Stimulated activated naive CD4-positive, alpha-beta T cell treated with Interleukin-2 at 50 U/mL for 16 hours (primary cell): ENCODE measurements around the gene GPR42.
"Not testable (repeated sequence)": the region's sequence is repeated elsewhere in the genome, so short reads cannot be mapped to it uniquely, and the experiment has no call there.

ENCODE experiments used
- DNase-seq: peaks from one replicate; lab custom pipeline; 2025; lab: John Stamatoyannopoulos, UW

GPR42 gene

GRCh38 chr19:35363711-35364425, 7.0 kb upstream of the GPR42 start:
- no peak for DNase-seq

DNA sequence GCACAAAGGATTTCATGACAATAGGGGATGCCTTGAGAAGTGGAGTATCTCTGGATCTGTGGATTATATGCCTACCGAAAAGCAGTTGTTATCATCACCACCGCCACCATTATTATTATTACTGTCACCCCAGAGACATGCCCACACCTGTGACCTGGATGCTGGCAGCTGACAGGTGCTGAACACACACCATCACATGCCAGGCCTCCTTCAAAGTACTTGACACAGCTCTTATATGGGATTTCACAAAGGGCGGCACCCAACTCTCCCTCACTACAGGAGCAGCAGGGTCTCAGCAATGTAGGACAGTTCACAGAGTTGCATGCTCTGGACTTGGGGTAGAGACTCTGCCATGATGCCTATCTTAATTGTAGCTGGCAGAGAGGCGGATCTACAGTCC, 5.6 kb upstream of the GPR42 start:
- no peak for DNase-seq

DNA sequence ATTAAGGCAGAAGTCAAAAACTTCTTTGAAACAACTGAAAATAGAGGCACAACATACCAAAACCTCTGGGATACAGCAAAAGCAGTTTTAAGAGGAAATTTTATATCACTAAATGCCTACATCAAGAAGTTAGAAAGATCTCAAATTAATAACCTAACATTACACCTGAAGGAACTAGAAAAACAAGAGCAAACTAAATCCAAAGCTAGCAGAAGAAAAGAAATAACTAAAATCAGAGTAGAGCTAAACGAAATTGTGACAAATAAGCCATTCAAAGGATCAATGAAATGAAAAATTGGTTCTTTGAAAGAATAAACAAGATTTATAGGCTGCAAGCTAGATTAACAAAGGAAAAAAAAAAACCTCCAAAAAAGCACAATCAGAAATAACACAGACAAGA, 2.5 kb upstream of the GPR42 start:
- DNase-seq, result no peak

DNA sequence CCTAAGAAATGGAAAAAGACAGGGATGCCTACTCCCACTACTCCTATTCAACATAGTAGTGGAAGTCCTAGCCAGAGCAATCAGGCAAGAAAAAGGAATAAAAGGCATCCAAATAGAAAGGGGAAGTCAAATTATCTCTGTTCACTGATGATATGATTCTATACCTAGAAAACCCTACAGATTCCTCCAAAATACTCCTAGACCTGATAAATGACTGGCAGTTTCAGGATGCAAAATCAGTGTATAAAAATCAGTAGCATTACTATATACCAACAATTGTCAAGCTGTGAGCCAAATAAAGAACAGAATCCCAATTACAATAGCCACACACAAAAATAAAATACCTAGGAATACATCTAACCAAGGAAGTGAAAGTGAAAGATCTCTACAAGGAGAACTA, 1.3 kb upstream of the GPR42 start:
- DNase-seq, result no peak

DNA sequence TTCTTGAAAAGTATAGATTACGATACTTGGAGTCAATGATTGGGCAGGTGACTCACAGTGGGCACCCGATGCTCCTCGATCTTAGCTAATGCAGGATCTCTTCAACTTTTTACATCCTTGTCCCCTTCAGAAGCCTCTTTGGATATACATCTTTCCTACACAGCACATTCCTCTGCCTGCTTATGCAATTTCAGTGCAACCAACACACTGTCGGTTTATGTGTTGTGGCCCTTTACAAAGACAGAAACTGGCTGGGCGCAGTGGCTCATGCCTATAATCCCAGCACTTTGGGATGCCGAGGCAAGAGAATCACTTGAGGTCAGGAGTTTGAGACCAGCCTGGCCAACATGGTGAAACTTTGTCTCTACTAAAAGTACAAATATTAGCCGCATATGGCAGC, 2.6 kb downstream of the GPR42 start:
- DNase-seq, result no peak

DNA sequence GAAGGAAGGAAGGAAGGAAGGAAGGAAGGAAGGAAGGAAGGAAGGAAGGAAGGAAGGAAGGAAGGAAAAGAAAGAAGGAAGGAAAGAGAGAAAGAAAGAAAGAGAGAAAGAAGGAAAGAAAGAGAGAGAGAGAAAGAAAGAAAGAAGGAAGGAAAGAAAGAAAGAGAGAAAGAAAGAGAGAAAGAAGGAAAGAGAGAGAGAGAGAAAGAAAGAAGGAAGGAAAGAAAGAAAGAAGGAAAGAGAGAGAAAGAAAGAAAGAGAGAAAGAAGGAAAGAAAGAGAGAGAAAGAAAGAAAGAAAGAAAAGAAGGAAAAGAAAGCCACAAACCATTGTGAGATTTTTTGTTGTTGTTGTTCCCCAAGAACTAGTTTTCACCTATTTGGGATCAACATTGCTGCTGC, 3.2 kb downstream of the GPR42 start:
- DNase-seq, result not testable (repeated sequence)

- no peak for DNase-seq
Observed at GRCh38 chr19:35375505-35376307, 4.8 kb downstream of the GPR42 start.

DNA sequence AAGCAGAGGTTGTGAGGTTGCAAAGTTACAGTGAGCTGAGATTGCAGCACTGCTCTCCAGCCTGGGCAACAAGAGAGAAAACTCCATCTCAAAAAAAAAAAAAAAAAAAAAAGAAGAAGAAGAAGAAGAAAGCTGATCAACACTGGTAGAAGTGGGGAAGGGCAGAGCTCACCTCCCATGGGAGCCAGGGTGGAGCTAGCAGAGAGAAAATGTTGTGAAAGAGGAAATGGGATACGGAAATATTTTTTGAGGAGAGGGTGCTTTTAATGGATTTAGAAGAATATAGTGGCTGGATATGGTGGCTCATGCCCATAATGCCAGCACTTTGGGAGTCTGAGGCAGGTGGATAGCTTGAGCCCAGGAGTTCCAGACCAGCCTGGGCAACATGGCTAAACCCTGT, 6.8 kb downstream of the GPR42 start:
- no peak for DNase-seq

- DNase-seq, result no peak
Observed at GRCh38 chr19:35378356-35378755, 7.5 kb downstream of the GPR42 start.

- DNase-seq, result not testable (repeated sequence)
Observed at GRCh38 chr19:35379545-35379944, 8.7 kb downstream of the GPR42 start.

GRCh38 chr19:35379992-35380391, 9.1 kb downstream of the GPR42 start:
- no peak for DNase-seq

- no peak for DNase-seq
Observed at GRCh38 chr19:35380450-35381124, 9.7 kb downstream of the GPR42 start.

GRCh38 chr19:35381318-35381717, 10.4 kb downstream of the GPR42 start:
- no peak for DNase-seq

- DNase-seq, result no peak
Observed at GRCh38 chr19:35381926-35382325, 11.1 kb downstream of the GPR42 start.

DNA sequence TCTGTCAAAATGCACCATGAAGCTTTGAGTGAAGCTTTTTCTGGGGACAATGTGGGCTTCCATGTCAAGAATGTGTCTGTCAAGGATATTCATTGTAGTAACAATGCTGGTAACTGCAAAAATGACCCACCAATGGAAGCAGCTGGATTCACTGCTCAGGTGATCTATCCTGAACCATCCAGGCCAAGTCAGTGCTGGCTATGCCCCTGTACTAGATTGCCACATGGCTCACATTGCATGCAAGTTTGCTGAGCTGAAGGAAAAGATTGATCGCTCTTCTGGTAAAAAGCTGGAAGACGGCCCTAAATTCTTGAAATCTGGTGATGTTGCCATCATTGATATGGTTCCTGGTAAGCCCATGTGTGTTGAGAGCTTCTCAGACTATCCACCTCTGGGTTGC, 12.7 kb downstream of the GPR42 start:
- no peak for DNase-seq

GRCh38 chr19:35388277-35389054, 17.6 kb downstream of the GPR42 start:
- DNase-seq, result no peak

DNA sequence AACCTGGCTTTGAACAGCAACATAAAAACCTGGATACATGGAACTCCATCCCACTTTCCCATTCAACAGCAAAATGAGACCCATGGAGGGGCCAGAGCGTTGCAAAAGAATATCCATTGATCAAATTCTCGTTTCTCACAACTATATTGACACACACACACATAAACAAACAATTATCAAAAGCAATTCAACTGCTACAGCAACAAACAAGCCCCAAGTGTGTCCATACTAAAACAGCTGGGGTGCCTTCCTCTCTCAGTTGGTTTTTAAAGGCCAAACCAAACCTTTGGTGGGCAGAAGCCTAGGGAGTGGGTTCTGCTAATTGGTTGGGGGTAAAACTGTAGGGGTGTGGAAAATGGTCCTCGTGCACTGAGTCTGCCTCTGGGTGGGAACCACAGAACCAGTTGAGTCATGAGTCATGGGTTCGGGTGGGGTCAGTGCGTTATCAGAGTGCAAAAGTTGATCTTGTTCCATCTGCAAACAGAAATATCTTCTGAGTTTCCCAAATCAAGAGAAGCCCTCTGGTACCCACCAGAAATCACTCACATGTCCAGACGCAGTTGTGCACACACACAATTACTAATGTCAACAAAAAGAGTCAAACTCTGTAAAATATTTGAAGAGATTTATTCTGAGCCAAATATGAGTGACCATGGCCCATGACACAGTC, 18.5 kb downstream of the GPR42 start:
- no peak for DNase-seq

- DNase-seq, result no peak
Observed at GRCh38 chr19:35392742-35393715, 22.2 kb downstream of the GPR42 start.

GRCh38 chr19:35395382-35396199, 24.7 kb downstream of the GPR42 start:
- DNase-seq, result no peak
